HG03439 (cell line): ENCODE measurements around the gene TMEM198.

Experiments used
- ATAC-seq: cut with Tn5 transposase; IDR thresholded peaks from one replicate; pipeline ENCODE4 v1.9.1; 2021; ENCODE audit warnings: mild to moderate bottlenecking, moderate library complexity; ENCODE audit not compliant: unreplicated experiment

The TMEM198 gene

DNA sequence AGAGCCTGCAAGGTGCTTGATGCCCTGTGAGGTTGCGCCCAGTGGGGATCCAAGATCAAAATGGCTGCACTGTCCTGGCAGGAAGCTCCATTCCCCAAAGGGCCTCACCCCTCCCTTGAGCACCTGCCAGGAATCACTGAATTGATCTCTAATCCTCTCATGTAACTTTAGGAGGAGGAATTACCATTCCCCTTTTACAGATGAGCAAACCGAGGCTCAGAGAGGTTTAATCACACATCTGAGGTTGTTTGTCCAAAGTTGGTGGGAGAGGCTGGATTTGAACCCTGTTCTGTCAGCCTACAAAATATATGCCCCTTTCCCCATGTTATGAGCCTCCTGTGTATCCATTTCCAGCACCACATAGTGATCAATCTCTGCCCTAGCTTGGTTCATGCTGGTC is 19.0 kb upstream of the TMEM198 start:
- no peak for ATAC-seq

GRCh38 chr2:219525533-219526232 is 18.1 kb upstream of the TMEM198 start:
- ATAC-seq = no peak

- no peak for ATAC-seq
These were observed 17.3 kb upstream of the TMEM198 start for GRCh38 chr2:219526320-219527075.

- ATAC-seq = no peak
These were observed 16.8 kb upstream of the TMEM198 start for GRCh38 chr2:219527076-219527394.

DNA sequence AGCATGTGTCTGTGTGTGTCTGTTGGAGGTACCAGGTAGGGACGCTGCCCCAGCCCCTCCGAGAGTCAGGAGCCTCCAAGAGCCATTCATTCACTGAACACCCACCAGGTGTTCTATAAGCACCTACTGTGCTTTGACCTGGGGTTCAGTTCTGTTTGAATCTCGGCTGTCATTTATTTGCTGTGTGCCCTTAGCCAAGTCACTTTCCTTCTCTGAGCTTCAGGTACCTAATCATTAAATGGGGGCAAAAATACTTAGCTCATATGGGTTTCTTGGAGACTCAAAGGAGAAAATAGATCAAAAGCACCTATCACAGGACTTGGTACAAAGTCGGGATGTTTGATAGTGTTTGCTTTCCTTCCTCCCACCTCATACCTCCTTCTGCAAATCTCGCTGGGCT is 16.4 kb upstream of the TMEM198 start:
- no peak for ATAC-seq

DNA sequence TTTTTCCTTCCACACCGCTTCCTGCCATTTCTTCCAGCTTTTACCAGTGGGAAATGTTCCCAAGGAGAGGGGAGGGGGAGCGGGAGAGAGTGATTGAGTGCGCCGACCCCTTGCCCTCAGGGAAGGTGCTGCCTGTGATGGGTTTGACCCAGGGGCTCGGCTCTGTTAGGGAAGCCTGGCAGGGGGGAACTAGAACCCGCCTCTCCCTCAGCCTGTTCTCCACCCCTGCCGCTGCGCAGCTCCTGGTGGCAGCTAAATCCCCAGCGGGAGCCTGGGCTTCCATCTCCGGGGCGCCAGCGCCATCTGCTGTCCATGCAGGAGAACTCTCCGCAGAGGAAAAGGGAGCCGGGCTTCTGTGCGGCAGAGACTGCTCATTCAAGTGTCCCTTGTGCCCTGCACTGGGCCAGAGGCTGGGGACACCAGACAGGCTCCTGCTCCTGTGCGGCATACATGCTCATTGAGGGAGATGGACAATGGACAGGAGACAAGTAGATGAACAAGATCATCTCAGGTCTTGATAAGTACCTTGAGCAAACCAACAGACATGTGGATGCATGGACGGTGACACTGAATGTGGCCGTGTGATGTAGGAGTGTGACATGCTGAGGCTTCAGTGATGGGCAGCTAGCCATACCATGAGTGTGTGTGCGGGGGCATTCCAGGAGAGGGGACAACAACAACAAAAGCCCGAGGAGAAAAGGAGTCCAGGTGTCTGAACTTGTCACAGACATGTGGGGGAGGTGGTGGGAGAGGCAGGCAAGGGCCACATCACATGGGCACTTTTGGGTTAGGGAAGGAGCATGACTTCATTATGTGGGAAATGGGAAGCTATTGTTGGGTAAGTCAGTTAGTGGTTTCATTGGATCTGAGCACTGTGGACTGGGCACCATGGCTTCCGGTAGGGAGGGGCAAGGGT is 13.5 kb upstream of the TMEM198 start:
- ATAC-seq = peak; percentile 81

GRCh38 chr2:219531639-219532377 is 12.0 kb upstream of the TMEM198 start:
- ATAC-seq = no peak

DNA sequence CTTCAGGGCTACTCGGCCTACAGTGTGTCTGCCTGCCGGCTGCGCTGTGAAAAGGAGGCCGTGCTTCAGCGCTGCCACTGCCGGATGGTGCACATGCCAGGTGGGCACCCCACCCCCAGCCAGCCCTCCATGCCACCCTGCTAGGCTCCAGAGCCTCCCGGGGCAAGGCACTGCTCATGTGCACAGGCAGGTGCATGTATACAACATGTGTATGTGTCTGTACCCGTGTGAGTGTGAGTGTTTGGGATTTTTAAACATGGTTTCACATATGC is 11.5 kb upstream of the TMEM198 start:
- ATAC-seq = no peak

- no peak for ATAC-seq
These were observed 9.7 kb upstream of the TMEM198 start for GRCh38 chr2:219533930-219534661.

- no peak for ATAC-seq
These were observed 7.4 kb upstream of the TMEM198 start for GRCh38 chr2:219536425-219536824.

DNA sequence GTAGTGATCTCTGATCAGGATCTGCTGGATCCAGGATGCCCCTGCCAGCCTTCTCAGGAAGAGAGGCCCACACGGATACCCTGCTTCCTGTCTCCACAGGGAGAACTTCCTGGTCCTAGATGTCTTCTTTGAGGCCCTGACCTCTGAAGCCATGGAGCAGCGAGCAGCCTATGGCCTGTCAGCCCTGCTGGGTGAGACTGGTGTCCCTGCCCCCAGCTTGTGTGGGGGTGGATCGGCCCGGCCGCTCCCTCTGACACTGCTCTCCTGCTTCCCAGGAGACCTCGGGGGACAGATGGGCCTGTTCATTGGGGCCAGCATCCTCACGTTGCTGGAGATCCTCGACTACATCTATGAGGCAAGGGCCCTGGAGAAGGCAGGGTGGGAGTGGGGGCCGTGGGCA is 6.9 kb upstream of the TMEM198 start:
- no peak for ATAC-seq

GRCh38 chr2:219537657-219538488 is 6.0 kb upstream of the TMEM198 start:
- no peak for ATAC-seq

DNA sequence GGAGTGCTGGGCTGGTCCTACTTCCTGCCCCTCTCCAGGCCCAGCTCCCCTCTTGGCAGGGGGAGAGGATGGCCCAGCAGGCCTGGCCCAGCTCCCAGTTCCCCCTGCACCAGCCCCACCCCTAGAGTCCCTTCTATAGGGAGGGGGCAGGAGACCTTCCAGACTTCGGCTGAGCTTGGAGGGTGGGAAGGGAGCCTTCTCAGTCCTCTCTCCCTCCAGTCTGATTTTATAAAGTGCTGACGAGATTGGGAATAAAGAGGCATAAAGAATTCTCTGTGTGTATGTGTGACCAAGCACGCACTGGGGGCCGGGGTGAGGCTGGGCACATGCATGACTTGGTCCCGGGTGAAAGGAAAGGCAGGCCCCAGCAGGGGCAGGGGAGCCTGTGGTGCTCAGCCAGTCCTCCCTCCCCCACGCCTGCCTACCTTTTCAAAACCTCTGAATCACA is 5.3 kb upstream of the TMEM198 start:
- no peak for ATAC-seq

- ATAC-seq = no peak
These were observed 4.7 kb upstream of the TMEM198 start for GRCh38 chr2:219538956-219539788.

- no peak for ATAC-seq
These were observed 3.7 kb upstream of the TMEM198 start for GRCh38 chr2:219539926-219540678.

- ATAC-seq = no peak
These were observed 2.9 kb upstream of the TMEM198 start for GRCh38 chr2:219540784-219541504.

DNA sequence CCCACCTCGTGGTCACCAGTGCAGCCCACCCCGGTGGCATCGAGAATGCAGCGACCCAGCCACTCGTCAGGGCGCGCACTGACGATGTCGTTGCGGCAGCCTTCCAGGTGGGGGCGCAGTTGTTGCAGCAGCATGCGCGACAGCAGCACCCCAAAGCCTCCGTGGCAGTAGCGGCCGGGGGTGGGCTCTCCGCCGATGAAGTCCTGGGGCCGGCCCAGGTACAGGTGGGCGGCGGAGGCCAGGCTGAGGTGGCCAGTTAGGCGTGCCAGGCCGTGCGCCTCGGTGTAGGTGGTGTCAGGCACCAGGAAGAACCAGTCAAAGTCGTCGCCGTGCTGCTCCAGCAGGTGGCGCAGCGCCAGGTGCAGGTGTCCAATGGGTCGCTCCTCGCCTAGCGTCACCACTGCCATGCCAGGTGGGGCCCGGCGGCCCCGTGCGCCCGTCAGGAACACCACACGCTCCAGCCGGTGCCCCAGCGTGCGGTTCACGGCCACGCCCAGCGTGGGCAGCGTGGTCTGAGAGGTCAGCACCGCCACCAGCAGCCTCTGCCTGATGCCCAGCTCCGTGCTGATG is 2.1 kb upstream of the TMEM198 start:
- ATAC-seq = peak; percentile 45
